A549 (cell line): ENCODE results near the gene TPM1. TPM values are rescaled to one million over a fixed set of nuclear protein-coding genes. Genes with fewer than 3 reads are reported as not detected.

Experiments used
- ATAC-seq, 2 experiments: fragments of 200-7000 bp in 1 of 2; fragments of >200 bp in 1 of 2; cut with Nextera tagmentation in 1 of 2; cut with Tn5 transposase in 1 of 2; 3 replicates each; pipeline versions ENCODE4 v1.8.0 to v1.9.1; 2018 to 2020; ENCODE audit warnings: mild to moderate bottlenecking in 1 of 2, moderate library complexity in 1 of 2
- CTCF ChIA-PET: fragments of 300-600 bp; sonication (Branson Sonifier 250); formaldehyde crosslinking; extraction: SDS; loops from one replicate; lab custom pipeline; 2021; ENCODE audit warnings: antibody characterized with exemption, inconsistent platforms; lab: Yijun Ruan, JAX
- POLR2A ChIA-PET: fragments of 350-600 bp; formaldehyde crosslinking; extraction: SDS; loops from one replicate; lab custom pipeline; 2021; ENCODE audit warnings: antibody characterized with exemption, inconsistent platforms; lab: Yijun Ruan, JAX
- DNase-seq, 2 experiments: peaks; one replicate each; pipeline versions ENCODE4 v3.0.0 to v3.0.0-alpha.2; 2011 to 2016; ENCODE audit warnings: low read depth in 1 of 2, low spot score in 1 of 2
- FAIRE-seq: peaks from 2 replicates; lab custom pipeline; 2011; peaks lifted over from hg19 to GRCh38; lab: Jason Lieb, UNC
- H3K27ac ChIP-seq, 2 experiments: fragments of >200 bp; sonication (Bioruptor Twin); formaldehyde crosslinking; 3 replicates each; pipeline ENCODE4 v1.5.1; 2016 to 2017
- H3K4me1 ChIP-seq: fragments of >200 bp; sonication (Bioruptor Twin); formaldehyde crosslinking; 3 replicates; pipeline ENCODE4 v1.6.1; 2016
- H3K4me2 ChIP-seq: fragments of >200 bp; sonication (Bioruptor Twin); formaldehyde crosslinking; 3 replicates; pipeline ENCODE4 v1.6.1; 2016
- H3K4me3 ChIP-seq: fragments of >200 bp; sonication (Bioruptor Twin); formaldehyde crosslinking; 3 replicates; pipeline ENCODE4 v1.5.1; 2016
- H3K9me3 ChIP-seq: fragments of >200 bp; sonication (Bioruptor Twin); formaldehyde crosslinking; 3 replicates; pipeline ENCODE4 v1.6.1; 2016
- ATOH8 ChIP-seq: fragments of 250-450 bp; sonication (Bioruptor Pico); IDR thresholded peaks from 2 replicates; pipeline ENCODE4 v1.5.0; 2020; ENCODE audit warnings: low read depth, mild to moderate bottlenecking, moderate library complexity
- BCL3 ChIP-seq: fragments of >200 bp; sonication (Bioruptor Twin); formaldehyde crosslinking; IDR thresholded peaks from 3 replicates; pipeline ENCODE4 v1.6.1; 2016
- BHLHE40 ChIP-seq: IDR thresholded peaks from 2 replicates; pipeline ENCODE4 v1.6.1; 2012; ENCODE audit warnings: low read depth, low read length, inconsistent platforms
- CBX8 ChIP-seq: fragments of 200-600 bp; sonication (generic); IDR thresholded peaks from 2 replicates; pipeline ENCODE4 v1.6.1; 2016
- CTCF ChIP-seq: fragments of >200 bp; sonication (Bioruptor Twin); formaldehyde crosslinking; IDR thresholded peaks from 3 replicates; pipeline ENCODE4 v1.5.1; 2016
- E2F6 ChIP-seq: IDR thresholded peaks from 2 replicates; pipeline ENCODE4 v1.6.1; 2012; ENCODE audit warnings: low read depth, borderline replicate concordance
- EHF ChIP-seq: fragments of 250-450 bp; sonication (Bioruptor Pico); IDR thresholded peaks from 2 replicates; pipeline ENCODE4 v1.5.0; 2020; ENCODE audit warnings: mild to moderate bottlenecking
- ESRRA ChIP-seq: fragments of 150-350 bp; IDR thresholded peaks from 2 replicates; pipeline ENCODE4 v1.6.1; 2014; ENCODE audit warnings: mild to moderate bottlenecking, low read length, borderline replicate concordance
- FOSB ChIP-seq: fragments of 250-450 bp; sonication (Bioruptor Pico); IDR thresholded peaks from 2 replicates; pipeline ENCODE4 v1.5.0; 2020; ENCODE audit warnings: mild to moderate bottlenecking, moderate library complexity
- FOSL2 ChIP-seq, 2 experiments: fragments of 450-650 bp in 1 of 2; fragments of >200 bp in 1 of 2; sonication (Bioruptor Twin) in 1 of 2; formaldehyde crosslinking; IDR thresholded peaks; 2 replicates each; pipeline versions ENCODE4 v1.5.0 to v1.6.1; 2016 to 2020; ENCODE audit warnings: mild to moderate bottlenecking in 1 of 2, moderate library complexity in 1 of 2
- FOXS1 ChIP-seq: fragments of 250-450 bp; sonication (Bioruptor Pico); IDR thresholded peaks from 2 replicates; pipeline ENCODE4 v1.5.0; 2020; ENCODE audit warnings: mild to moderate bottlenecking, moderate library complexity
- HDAC2 ChIP-seq: fragments of 200-600 bp; sonication (generic); IDR thresholded peaks from 2 replicates; pipeline ENCODE4 v1.6.1; 2016
- HES2 ChIP-seq: fragments of >200 bp; sonication (Bioruptor Twin); formaldehyde crosslinking; IDR thresholded peaks from 2 replicates; pipeline ENCODE4 v1.6.1; 2016
- HEYL ChIP-seq: fragments of 250-450 bp; sonication (Bioruptor Pico); IDR thresholded peaks from 2 replicates; pipeline ENCODE4 v1.8.0; 2021; ENCODE audit warnings: mild to moderate bottlenecking, moderate library complexity
- HOXA7 ChIP-seq: fragments of 250-450 bp; sonication (Bioruptor Pico); IDR thresholded peaks from 2 replicates; pipeline ENCODE4 v1.5.0; 2020; ENCODE audit warnings: mild to moderate bottlenecking, moderate library complexity
- HOXB13 ChIP-seq: fragments of 250-450 bp; sonication (Bioruptor Pico); IDR thresholded peaks from 2 replicates; pipeline ENCODE4 v1.5.0; 2020; ENCODE audit warnings: low read depth, mild to moderate bottlenecking, moderate library complexity
- HOXB5 ChIP-seq: fragments of 250-450 bp; sonication (Bioruptor Pico); IDR thresholded peaks from 2 replicates; pipeline ENCODE4 v1.5.0; 2020; ENCODE audit warnings: mild to moderate bottlenecking, moderate library complexity
- KDM5A ChIP-seq: fragments of 200-600 bp; sonication (generic); IDR thresholded peaks from 2 replicates; pipeline ENCODE4 v1.6.1; 2016; ENCODE audit warnings: antibody characterized with exemption, mild to moderate bottlenecking
- MAX ChIP-seq: IDR thresholded peaks from 2 replicates; pipeline ENCODE4 v1.6.1; 2012
- MAZ ChIP-seq: fragments of 150-350 bp; IDR thresholded peaks from 2 replicates; pipeline ENCODE4 v1.6.1; 2014; ENCODE audit warnings: antibody characterized with exemption, low read depth, low read length, borderline replicate concordance
- MYC ChIP-seq: IDR thresholded peaks from 2 replicates; pipeline ENCODE4 v1.6.1; 2012; ENCODE audit warnings: mild to moderate bottlenecking, inconsistent platforms, low read length, improper control_type of control experiment, borderline replicate concordance
- NFE2L2 ChIP-seq: fragments of 150-350 bp; conservative IDR thresholded peaks from 2 replicates; pipeline ENCODE4 v1.6.1; 2014; ENCODE audit warnings: low read length
- PBX3 ChIP-seq: IDR thresholded peaks from 2 replicates; pipeline ENCODE4 v1.6.1; 2012
- PHF8 ChIP-seq: fragments of 200-600 bp; sonication (generic); IDR thresholded peaks from 2 replicates; pipeline ENCODE4 v1.6.1; 2016; ENCODE audit warnings: low read depth, mild to moderate bottlenecking, antibody characterized with exemption, moderate library complexity, borderline replicate concordance
- POLR2AphosphoS2 ChIP-seq: conservative IDR thresholded peaks from 2 replicates; pipeline ENCODE4 v1.6.1; 2012; ENCODE audit warnings: low read length, improper control_type of control experiment, inconsistent platforms
- RCOR1 ChIP-seq: fragments of 150-350 bp; IDR thresholded peaks from 2 replicates; pipeline ENCODE4 v1.6.1; 2014; ENCODE audit warnings: antibody characterized with exemption, low read length, low read depth
- REST ChIP-seq: fragments of 200-600 bp; sonication (generic); IDR thresholded peaks from 2 replicates; pipeline ENCODE4 v1.6.1; 2016; ENCODE audit warnings: antibody characterized with exemption, mild to moderate bottlenecking, moderate library complexity
- SREBF2 ChIP-seq: fragments of 450-650 bp; IDR thresholded peaks from 2 replicates; pipeline ENCODE4 v1.6.1; 2014; ENCODE audit warnings: mild to moderate bottlenecking, moderate library complexity
- ZC3H11A ChIP-seq: fragments of 450-650 bp; IDR thresholded peaks from 2 replicates; pipeline ENCODE4 v1.6.1; 2014; ENCODE audit warnings: antibody characterized with exemption, mild to moderate bottlenecking
- ZFP36 ChIP-seq: fragments of 450-650 bp; IDR thresholded peaks from 2 replicates; pipeline ENCODE4 v1.6.1; 2014; ENCODE audit warnings: borderline replicate concordance; ENCODE audit not compliant: partially characterized antibody
- WGBS: methylation state at CpG from one replicate; pipeline ENCODE4 v1.1.6; 2017; ENCODE audit errors: missing lambda C conversion rate; 5-methylcytosine and 5-hydroxymethylcytosine counted together
- polyA plus RNA-seq, 4 experiments: library from polyadenylated mRNA; depleted of rRNA in 3 of 4; stranded (reverse); fragments of >200 nt; fragmentation: RNase III in 1 of 4; extraction: RNeasy Plus Mini Kit Qiagen cat#74134 plus additional on column Dnase treatment in 1 of 4; gene quantifications; 2 replicates in 3 of 4; 3 replicates in 1 of 4; pipeline ENCODE4 v1.2.3, GENCODE V29; 2011 to 2017

The TPM1 gene
- polyA plus RNA-seq, 2 of the 4 experiments (the other 2 are of a cell fraction): 894 to 954 TPM

GRCh38 chr15:63089260-63090043 lies 46.9 kb downstream of the TPM1 start:
- peak overlapping the region; percentile 79 for H3K4me2 ChIP-seq
- POLR2A ChIA-PET: interaction anchor here (0.6 to 2.3 kb wide), 9 partner anchors 16 to 698 kb away, joined by 3 to 37 read pairs (median 4); no protein-coding TSS in a partner anchor
- no peaks in the 10 kb centered on the region for H3K9me3 ChIP-seq
- H3K4me3 ChIP-seq: no peak overlapping the region
- ATAC-seq (peak; percentile 77 to 86), FAIRE-seq (peak; percentile 78), DNase-seq (peak; percentile 43 to 91)
- 13% methylated on average over 6 of the region's 6 CpGs for WGBS
- CTCF ChIA-PET: interaction anchor here (0.6 to 36.9 kb wide), 6 partner anchors 29 to 1074 kb away, joined by 3 to 1136 read pairs (median 10); partner anchors contain the start of gene TPM1
- peaks cover 75% of the 10 kb centered on the region for H3K4me1 ChIP-seq
- peak overlapping the region; percentile 91 to 93 for H3K27ac ChIP-seq
- TF ChIP-seq SREBF2 (no peak), ATOH8 (CRISPR knock-in tag) (no peak), FOSB (CRISPR knock-in tag) (no peak), HDAC2 (no peak), BHLHE40 (no peak), RCOR1 (no peak), MAZ (no peak), NFE2L2 (no peak), HOXB13 (CRISPR knock-in tag) (0 out of 2 replicates have a peak, but pooled peaks have one; percentile 41), POLR2AphosphoS2 (no peak), MAX (no peak; the same call in 1 of the 2 replicates), MYC (no peak), PBX3 (no peak), HEYL (CRISPR knock-in tag) (no peak), PHF8 (no peak), E2F6 (no peak), BCL3 (no peak), CBX8 (no peak), FOXS1 (CRISPR knock-in tag) (0 out of 2 replicates have a peak, but pooled peaks have one; percentile 6), KDM5A (no peak), REST (no peak), HES2 (no peak), FOSL2 (IDR thresholded peaks at IDR 0.05) (no peak), FOSL2 (CRISPR knock-in tag; IDR thresholded peaks at IDR 0.05) (no peak), HOXB5 (CRISPR knock-in tag) (0 out of 2 replicates have a peak, but pooled peaks have one; percentile 19), CTCF (no peak), EHF (CRISPR knock-in tag) (0 out of 2 replicates have a peak, but pooled peaks have one; percentile 18), ZFP36 (no peak), ZC3H11A (no peak), HOXA7 (CRISPR knock-in tag) (no peak), ESRRA (no peak)
